ENCODE data around the gene ANTXR2.

Gene ANTXR2

GRCh38 chr4:80065601-80066000 is 7.4 kb downstream of the ANTXR2 start:
- DNase-seq (ENCODE audit: low spot score) (no peak), ATAC-seq (ENCODE audit: low read depth) (no peak)
- H3K4me1 ChIP-seq (ENCODE audit: insufficient read depth, poor library complexity, severe bottlenecking) = peaks cover 14% of the 10 kb centered on the region
- no peaks in the 10 kb centered on the region for H3K9me3 ChIP-seq (ENCODE audit: severe bottlenecking)
- H3K4me3 ChIP-seq (ENCODE audit: severe bottlenecking) = no peak overlapping the region
- peaks cover 85% of the 10 kb centered on the region for H3K36me3 ChIP-seq (ENCODE audit: low read depth)
- no peak overlapping the region for H3K27ac ChIP-seq (ENCODE audit: poor library complexity, severe bottlenecking)
- no peaks in the 10 kb centered on the region for H3K27me3 ChIP-seq (ENCODE audit: insufficient read depth, poor library complexity, severe bottlenecking)
- TF ChIP-seq, protein P1, sequence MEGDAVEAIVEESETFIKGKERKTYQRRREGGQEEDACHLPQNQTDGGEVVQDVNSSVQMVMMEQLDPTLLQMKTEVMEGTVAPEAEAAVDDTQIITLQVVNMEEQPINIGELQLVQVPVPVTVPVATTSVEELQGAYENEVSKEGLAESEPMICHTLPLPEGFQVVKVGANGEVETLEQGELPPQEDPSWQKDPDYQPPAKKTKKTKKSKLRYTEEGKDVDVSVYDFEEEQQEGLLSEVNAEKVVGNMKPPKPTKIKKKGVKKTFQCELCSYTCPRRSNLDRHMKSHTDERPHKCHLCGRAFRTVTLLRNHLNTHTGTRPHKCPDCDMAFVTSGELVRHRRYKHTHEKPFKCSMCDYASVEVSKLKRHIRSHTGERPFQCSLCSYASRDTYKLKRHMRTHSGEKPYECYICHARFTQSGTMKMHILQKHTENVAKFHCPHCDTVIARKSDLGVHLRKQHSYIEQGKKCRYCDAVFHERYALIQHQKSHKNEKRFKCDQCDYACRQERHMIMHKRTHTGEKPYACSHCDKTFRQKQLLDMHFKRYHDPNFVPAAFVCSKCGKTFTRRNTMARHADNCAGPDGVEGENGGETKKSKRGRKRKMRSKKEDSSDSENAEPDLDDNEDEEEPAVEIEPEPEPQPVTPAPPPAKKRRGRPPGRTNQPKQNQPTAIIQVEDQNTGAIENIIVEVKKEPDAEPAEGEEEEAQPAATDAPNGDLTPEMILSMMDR (IDR thresholded peaks at IDR 0.05; ENCODE audit: poor library complexity, severe bottlenecking) = no peak

- TF ChIP-seq, protein P1 (IDR thresholded peaks at IDR 0.05; ENCODE audit: poor library complexity, severe bottlenecking) = no peak
- H3K36me3 ChIP-seq (ENCODE audit: low read depth) = peaks cover 67% of the 10 kb centered on the region
Observed at GRCh38 chr4:80062527-80062926, 10.5 kb downstream of the ANTXR2 start.

DNA sequence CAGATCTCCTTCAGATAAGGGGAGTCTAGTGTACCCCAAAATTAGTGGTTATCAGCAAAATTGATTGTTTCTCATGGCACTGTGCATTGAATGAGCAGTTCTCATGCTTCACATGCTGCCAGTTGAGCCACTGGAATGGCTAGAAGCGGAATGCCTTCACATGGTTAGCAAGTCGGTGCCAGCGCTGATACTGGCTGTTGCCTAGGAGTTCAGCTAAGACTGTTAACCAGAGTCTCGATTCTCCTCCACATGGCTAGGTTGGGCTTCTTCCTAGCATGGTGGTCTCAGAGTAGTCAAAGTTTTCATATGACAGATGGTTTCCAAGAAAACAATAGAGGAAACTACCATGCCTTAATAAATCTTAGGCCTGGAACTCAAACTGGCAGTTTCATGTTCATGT is 12.2 kb downstream of the ANTXR2 start:
- H3K4me1 ChIP-seq (ENCODE audit: insufficient read depth, poor library complexity, severe bottlenecking) = no peaks in the 10 kb centered on the region
- DNase-seq (ENCODE audit: low spot score) = no peak
- no peaks in the 10 kb centered on the region for H3K27me3 ChIP-seq (ENCODE audit: insufficient read depth, poor library complexity, severe bottlenecking)
- no peak overlapping the region for H3K27ac ChIP-seq (ENCODE audit: poor library complexity, severe bottlenecking)
- ATAC-seq (ENCODE audit: low read depth) = no peak
- peaks cover 67% of the 10 kb centered on the region for H3K36me3 ChIP-seq (ENCODE audit: low read depth)
- no peak overlapping the region for H3K4me3 ChIP-seq (ENCODE audit: severe bottlenecking)
- no peaks in the 10 kb centered on the region for H3K9me3 ChIP-seq (ENCODE audit: severe bottlenecking)
- TF ChIP-seq, protein P1 (IDR thresholded peaks at IDR 0.05; ENCODE audit: poor library complexity, severe bottlenecking) = no peak

More at GRCh38 chr4:80062527-80062926, 10.5 kb downstream of the ANTXR2 start:
- H3K4me1 ChIP-seq (ENCODE audit: insufficient read depth, poor library complexity, severe bottlenecking) = no peaks in the 10 kb centered on the region
- no peaks in the 10 kb centered on the region for H3K27me3 ChIP-seq (ENCODE audit: insufficient read depth, poor library complexity, severe bottlenecking)
- no peak overlapping the region for H3K4me3 ChIP-seq (ENCODE audit: severe bottlenecking)
- DNase-seq (ENCODE audit: low spot score) = no peak
- no peaks in the 10 kb centered on the region for H3K9me3 ChIP-seq (ENCODE audit: severe bottlenecking)
- no peak for ATAC-seq (ENCODE audit: low read depth)
- no peak overlapping the region for H3K27ac ChIP-seq (ENCODE audit: poor library complexity, severe bottlenecking)

DNA sequence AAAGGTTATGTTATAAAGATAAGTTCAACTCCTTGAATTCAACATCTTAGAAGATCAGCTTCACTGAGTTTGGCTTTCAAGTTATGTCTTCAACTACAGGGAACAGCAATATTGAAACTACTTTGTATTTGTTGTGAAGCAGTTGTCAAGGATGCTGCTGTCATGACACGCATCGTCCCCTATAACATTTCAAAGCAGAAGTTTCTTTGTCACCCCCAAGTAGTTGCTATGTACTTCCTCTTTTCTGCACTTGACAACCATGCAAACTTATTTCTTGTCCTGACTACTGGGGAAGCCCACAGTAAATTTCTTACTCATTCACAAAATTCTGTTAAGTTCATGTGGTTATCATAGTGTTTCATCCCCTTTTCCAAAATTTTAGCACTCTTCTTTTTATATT is 14.3 kb downstream of the ANTXR2 start:
- no peak for DNase-seq (ENCODE audit: low spot score)
- Histone ChIP-seq H3K9me3 (ENCODE audit: severe bottlenecking) (no peaks in the 10 kb centered on the region), H3K27ac (ENCODE audit: poor library complexity, severe bottlenecking) (no peak overlapping the region), H3K4me3 (ENCODE audit: severe bottlenecking) (no peak overlapping the region), H3K27me3 (ENCODE audit: insufficient read depth, poor library complexity, severe bottlenecking) (no peaks in the 10 kb centered on the region), H3K36me3 (ENCODE audit: low read depth) (peaks cover 67% of the 10 kb centered on the region), H3K4me1 (ENCODE audit: insufficient read depth, poor library complexity, severe bottlenecking) (no peaks in the 10 kb centered on the region)
- TF ChIP-seq, protein P1 (IDR thresholded peaks at IDR 0.05; ENCODE audit: poor library complexity, severe bottlenecking) = no peak
- ATAC-seq (ENCODE audit: low read depth) = no peak

DNA sequence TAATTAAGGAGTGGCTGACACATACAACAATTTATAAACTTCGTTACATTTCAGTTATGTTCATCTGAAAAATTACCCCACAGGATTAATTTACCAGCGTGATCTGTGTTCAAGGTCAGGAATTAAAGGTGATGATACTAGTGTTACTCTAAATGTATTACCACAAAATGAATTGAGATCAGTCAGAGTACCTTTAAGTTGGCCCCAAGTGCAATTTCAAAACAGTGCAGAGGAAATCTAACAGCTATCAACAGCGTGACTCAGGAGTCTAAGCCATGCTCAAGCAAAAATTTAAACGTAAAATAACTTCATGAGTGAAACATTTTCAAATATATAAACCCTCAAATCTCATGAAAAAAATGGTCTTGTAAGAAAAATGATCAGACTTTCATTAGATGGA is 18.7 kb downstream of the ANTXR2 start:
- no peak for DNase-seq (ENCODE audit: low spot score)
- no peak for ATAC-seq (ENCODE audit: low read depth)
- H3K27ac ChIP-seq (ENCODE audit: poor library complexity, severe bottlenecking) = no peak overlapping the region
- H3K36me3 ChIP-seq (ENCODE audit: low read depth) = peaks cover 78% of the 10 kb centered on the region
- H3K4me3 ChIP-seq (ENCODE audit: severe bottlenecking) = no peak overlapping the region
- peaks cover 6% of the 10 kb centered on the region for H3K4me1 ChIP-seq (ENCODE audit: insufficient read depth, poor library complexity, severe bottlenecking)
- TF ChIP-seq, protein P1 (IDR thresholded peaks at IDR 0.05; ENCODE audit: poor library complexity, severe bottlenecking) = no peak
- H3K27me3 ChIP-seq (ENCODE audit: insufficient read depth, poor library complexity, severe bottlenecking) = no peaks in the 10 kb centered on the region
- no peaks in the 10 kb centered on the region for H3K9me3 ChIP-seq (ENCODE audit: severe bottlenecking)
